HG03354 (cell line): ENCODE data around the gene PFKFB3.
"Not testable (repeated sequence)": the region's sequence is repeated elsewhere in the genome, so short reads cannot be mapped to it uniquely, and the experiment has no call there.

Experiments
- ATAC-seq: cut with Tn5 transposase; IDR thresholded peaks from one replicate; pipeline ENCODE4 v1.9.1; 2021; ENCODE audit warnings: mild to moderate bottlenecking; ENCODE audit not compliant: unreplicated experiment, poor library complexity, severe bottlenecking

The PFKFB3 gene

DNA sequence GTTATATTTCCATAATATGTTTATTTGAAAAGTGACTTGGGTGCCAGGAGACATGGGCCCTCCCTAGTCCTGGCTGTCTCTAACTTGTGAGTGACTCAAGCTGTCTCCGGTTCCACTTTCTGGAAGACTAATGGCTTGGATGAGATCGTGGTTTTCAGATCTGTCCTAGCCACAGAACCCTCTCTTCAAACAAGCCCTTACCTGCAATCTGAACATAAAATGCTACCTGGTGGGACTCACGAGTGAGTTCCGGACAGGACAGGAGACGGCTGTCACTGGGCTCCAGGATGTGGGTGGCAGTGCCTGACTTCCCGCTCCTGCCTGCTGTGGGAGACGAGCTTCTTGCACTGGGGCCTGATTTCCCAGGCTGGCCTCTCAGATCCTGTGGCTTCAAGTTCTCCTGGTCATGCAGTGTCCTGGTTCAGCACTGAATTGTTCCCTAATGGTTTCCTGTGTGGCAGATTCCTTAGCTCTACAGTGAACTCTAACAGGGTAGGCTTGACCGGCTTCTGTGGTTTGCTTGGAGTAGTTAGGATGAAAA lies 26.0 kb upstream of the PFKFB3 start:
- ATAC-seq = no peak

DNA sequence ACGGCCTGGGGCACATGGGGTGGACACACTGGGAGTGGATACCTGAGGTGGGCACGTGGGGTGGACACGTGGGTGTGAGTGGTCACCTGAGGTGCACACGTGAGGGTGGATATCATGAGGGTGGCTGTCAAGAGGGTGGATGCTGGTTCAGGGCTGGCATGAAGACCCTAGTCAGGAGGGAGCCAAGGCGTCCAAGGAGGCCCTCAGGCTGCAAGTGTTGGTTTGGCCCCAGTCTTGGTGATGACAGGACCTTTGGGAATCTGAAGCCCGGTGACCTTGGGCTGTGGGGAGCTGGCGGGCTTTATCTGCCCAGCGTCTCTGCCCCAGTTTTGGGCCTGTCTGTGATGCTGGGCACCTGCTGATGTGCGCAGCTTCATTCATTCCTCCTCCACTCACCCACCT lies 24.9 kb upstream of the PFKFB3 start:
- ATAC-seq = no peak

DNA sequence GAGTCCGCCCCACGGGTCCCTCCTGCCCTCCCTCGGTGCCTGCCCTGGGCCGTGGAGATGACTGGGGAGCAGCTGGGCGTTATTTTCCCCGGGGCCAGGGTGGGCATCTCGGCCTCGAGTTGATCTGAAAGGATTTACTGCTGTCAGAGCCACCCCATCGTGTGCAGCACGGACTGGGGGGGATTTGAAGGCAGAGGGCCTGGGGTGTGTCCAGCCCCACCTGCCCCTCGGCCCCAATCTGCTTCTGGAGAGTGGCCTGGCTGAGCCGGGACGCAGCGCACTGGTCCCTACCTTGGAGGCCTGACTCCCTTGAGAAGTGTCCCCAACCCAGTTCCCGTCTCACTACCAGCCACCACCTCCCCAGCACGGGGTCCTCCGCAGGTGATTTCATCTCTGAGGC lies 24.2 kb upstream of the PFKFB3 start:
- ATAC-seq = no peak

DNA sequence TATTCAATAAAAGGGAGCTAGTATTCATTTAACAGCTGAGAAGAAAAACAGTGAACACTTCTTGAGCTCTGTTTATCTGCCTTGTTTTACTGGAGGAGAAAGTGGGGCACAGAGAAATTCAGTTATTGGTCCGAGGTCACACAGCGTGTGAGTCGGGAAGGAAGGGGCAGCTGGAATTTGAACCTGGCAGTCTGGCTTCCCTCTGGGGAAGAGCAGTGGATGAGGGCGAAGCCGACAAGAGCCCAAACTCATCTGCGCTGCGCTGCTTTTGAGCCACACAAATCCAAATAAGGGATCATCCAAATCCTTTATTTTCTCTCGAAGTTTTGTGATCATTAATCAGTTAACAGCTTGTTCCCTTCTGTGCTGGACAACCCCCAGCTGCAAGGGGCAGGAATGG lies 23.7 kb upstream of the PFKFB3 start:
- ATAC-seq = no peak

DNA sequence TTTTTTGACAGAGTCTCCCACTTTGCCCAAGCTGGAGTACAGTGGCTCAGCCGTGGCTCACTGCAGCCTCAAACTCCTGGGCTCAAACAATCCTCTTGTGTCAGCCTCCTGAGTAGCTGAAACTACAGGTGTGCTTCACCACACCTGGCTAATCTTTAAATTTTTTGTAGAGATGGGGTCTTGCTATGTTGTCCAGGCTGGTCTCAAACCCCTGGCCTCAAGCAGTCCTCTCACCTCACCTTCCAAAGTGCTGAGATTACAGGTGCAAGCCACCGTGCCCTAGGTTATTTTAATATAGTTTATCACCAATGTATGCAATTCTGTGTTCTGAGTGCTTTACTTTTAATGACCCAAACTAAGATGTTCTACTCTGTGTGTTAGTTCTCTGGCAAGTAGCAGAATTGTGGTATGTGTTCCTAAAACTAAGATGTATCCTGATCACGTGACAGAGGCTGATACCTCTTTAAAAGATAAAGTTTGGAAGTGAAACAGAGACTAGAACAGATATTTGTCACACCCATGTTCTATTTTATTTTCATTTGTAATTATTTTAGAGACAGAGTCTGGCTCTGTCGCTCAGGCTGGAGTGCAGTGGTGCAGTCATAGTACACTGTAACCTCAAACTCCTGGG lies 22.1 kb upstream of the PFKFB3 start:
- ATAC-seq = no peak

DNA sequence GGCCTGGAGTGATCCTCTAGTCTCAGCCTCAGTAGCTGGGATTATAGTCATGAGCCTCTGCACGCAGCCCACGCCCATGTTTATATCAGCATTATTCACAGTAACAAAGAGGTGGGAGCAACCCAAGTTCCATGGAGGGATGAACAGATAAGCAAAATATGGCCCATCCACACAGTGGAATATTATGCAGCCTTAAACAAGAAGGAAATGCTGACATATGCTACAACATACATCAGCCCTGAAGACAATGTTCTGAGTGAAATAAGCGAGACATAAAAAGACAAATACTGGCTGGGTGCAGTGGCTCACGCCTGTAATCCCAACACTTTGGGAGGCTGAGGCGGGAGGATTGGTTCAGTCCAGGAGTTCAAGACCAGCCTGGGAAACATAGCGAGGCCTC lies 21.5 kb upstream of the PFKFB3 start:
- ATAC-seq = no peak

DNA sequence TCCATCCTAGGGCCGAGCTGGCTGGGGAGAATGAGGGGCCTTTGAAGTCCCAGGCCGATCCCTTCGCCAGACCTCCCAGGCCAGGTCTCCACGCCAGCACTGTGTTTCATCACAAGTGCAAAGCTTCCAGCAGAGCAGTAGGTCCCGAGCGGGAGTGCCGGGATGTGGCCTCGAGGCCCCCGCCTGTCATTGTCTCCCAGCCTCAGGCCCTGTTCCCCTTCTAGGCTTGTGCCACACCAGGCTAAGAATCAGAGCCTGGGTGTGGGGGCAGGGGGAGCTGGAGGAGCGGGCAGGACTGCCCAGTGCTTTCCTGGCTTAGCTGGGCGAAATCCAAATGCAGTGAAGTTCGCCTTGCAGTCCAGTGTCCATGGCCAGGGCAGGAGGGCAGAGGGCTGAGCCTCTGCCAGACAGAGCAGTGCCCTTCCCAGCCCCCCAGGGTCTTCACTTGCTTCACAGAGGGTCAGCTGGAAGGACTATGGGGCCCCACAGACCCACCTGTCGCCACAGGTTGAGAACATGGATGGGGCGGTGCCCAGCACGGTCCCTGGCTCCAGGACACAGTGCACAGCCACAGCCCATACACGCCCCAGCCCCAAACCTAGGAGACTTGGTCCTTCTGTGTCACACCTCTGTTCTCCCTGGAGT lies 20.2 kb upstream of the PFKFB3 start:
- no peak for ATAC-seq

DNA sequence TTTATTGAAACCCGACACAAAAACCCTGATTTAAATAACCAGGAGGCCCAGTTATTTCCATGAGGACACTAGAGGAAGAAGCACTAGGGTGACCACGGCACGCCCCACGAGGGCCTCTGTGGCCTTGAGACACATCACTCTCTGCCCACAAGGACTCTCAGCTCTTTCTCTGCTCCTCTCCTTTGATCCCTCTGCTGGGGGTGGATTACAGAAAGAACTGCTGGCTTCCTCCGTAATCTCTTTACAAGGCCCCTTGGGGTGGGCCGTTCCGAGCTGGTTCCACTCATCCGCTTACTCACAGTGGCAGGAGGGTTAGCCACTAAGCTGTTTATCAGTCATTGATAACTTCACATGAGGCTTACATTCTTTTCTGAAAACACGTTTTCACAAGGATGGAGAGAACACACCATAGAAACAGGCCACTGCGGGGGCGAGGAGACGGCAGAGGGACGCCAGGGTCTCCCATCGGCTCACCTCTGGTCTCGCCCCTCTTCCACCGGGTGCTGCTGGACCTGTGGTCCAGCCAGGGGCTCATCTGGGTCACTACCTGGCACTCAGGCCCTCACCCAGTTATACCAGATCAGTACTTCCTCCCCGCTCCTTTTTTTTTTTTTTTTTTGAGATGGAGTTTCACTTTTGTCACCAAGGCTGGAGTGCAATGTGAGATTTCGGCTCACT lies 17.6 kb upstream of the PFKFB3 start:
- ATAC-seq = no peak

DNA sequence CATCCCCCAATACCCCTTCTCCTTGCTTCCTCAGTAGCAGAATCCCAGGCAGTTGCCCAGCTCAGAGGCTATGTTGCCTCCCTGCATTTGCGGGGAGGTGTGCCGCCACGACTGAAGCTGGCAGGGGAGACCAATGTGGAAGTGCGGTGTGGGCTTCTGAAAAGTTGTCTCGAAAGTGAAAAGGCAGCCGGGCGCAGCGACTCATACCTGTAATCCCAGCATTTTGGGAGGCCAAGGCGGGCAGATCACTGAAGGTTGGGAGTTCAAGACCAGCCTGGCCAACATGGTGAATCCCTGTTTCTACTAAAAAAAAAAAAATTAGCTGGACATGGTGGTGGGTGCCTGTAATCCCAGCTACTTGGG lies 15.9 kb upstream of the PFKFB3 start:
- ATAC-seq = no peak

DNA sequence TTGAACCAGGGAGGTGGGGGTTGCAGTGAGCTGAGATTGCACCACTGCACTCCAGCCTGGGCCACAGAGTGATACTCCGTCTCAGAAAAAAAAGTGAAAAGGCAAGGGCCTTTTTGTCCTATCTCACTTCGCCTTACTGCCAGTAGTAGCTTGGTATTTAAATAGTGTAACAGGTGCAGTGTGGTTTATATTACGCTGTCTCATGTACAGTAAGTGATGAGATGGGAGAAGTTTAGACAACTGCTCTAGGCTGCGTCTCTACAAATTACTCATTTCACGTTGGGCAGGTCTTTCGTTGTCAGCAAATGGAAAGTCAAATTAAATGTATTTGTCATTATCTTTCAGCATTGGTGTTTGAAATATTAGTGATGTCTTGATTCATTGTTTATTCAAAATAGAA lies 15.5 kb upstream of the PFKFB3 start:
- ATAC-seq = no peak

DNA sequence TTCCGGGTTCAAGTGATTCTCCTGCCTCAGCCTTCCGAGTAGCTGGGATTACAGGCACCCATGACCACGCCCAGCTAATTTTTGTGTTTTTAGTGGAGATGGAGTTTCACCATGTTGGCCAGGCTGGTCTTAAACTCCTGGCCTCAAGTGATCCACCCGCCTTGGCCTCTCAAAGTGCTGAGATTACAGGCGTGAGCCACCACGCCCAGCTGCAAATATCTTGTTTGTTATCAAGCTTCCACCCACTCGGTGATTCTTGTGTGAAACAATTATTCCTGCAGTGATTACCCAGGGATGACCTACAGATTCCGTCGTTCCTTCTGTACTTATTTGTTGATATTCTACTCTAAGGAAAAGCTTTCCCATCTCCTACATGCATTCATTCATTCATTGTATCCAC lies 12.7 kb upstream of the PFKFB3 start:
- ATAC-seq = not testable (repeated sequence)

DNA sequence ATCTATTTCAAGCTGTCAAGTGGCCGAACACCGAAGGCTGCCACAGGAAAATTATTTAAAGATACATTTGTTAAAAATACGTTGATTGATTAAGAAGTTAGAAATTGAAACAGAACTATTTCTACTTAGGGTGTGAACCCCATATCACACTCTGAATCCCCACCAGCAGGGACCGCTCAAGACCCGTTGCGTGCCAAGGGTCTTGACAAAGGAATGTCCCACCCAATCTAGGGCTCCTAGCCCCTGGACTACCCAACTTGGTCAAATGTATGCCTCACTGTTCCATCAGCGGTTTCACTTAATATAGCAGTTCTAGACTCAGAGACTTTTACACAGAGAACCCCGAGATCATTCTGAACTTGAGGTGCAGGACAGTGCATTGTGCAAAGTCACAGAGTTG lies 11.6 kb upstream of the PFKFB3 start:
- ATAC-seq = no peak

DNA sequence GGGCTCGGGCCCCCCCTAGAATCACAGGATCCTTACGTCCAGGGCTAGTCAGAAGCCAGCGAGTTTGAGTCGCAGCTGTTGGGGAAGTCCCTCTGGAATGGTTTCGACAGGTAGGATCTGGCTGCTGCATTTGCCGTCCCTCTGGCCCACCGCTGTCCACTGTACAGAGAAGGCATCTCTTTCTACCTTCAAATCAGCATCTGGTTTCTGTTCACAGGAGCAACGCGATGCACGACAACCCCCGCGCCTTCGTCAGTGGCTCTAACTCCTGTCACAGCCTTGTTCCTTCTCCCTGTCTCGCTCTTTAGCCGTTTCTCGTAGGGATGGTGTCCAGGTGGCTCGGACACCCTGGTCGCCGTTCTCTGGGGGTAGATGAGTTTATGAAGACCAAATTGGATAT lies 11.2 kb upstream of the PFKFB3 start:
- ATAC-seq = no peak

DNA sequence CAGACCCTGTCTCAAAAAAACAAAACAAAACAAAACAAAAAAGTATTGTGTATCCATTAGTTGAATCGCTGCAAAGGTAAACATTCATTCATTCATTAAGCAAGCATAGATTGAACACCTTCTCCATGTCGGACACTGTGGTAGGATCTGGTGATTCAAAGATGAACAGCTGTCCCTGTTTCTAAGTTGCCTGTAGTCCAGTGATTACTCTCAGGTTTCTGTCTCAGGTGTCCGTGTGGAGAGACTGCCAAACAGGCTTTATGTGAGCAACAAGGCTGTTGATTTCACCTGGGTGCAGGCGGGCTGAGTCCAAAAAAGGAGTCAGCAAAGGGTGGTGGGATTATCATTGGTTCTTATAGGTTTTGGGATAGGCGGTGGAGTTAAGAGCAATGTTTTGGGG lies 9.4 kb upstream of the PFKFB3 start:
- ATAC-seq = not testable (repeated sequence)

DNA sequence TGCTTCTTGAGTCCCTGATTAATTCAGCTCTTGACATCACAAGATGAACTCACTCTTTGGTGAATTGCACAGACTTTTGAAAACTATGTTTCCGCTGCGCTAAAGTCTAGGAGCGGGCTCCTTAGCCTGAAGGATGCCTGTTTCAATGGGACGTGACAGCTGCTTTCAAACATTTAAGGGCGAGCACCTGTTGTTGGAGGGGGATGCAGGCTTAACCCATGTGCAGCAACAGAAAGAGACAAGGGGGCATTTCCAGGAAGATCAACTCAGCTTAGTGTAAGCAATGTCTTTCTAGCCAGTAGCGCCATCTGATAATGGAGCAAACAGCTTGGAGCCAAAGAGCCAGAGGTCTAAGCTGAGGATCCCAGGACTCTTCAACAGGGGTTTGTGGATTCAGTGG lies 8.4 kb upstream of the PFKFB3 start:
- no peak for ATAC-seq

DNA sequence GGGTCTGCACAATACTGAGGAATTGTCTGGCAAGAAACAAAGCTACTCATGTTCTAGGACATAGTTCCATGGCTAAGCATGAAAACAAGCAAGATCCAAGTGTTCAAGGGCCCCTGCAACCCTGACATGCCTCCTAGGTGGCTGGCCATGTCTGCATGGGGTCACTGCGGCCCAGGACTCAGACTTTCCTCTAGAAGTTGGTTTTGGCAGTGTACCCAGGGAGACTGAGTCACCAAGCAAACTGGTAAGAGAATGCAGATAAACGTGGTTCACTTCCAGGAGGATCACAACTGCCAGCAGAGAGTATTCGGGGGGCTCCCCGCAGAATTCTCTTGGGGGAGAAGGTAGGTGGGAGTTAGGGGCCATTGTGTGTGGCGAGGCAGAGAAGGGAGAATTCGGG lies 7.4 kb upstream of the PFKFB3 start:
- no peak for ATAC-seq

DNA sequence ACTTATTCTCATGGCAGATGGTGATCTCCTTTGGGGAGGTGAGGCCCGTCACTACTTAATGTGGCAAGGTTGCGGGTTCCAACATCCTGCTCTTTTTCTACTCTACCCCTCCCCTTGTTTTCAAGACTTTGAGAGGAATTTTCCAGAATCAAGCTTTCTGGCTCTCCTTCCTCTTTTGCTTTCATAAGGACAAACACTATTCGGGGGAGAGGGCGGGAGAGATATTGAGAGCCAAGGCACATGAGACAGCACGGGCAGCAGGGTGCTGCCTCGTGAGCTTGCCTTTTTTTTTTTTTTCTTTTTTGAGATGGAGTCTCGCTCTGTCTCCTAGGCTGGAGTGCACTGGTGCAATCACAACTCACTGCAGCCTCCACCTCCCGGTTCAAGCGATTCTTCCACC lies 6.9 kb upstream of the PFKFB3 start:
- no peak for ATAC-seq

DNA sequence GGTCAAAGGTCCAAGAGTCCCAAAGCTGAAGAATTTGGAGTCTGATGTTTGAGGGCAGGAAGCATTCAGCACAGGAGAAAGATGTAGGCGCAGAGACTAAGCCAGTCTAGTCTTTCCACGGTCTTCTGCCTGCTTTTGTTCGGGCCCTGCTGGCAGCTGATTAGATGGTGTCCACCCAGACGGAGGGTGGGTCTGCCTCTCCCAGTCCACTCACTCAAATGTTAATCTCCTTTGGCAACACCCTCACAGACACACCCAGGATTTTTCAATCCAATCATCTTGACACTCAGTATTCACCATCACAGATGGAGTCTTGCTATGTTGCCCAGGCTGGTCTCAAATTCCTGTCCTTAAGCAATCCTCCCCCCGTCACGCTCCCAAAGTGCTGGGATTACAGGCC lies 6.2 kb upstream of the PFKFB3 start:
- ATAC-seq = not testable (repeated sequence)

DNA sequence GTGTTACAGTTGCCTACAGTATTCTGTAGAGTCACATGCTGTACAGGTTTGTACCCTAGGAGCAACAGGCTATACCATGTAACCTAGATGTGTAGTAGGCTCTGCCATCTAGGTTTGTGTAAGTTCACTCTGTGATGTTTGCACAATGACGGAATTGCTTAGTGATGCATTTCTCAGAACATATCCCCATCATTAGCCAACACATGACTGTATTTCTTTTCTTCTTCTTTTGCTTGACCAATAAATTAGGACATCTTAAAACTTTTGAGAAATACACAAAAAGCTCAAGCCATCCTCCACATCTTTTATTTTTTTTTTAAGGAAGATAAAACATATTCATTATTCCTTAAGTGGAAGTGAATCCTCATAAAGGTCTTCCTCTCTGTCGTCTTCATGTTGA lies 5.4 kb upstream of the PFKFB3 start:
- no peak for ATAC-seq

DNA sequence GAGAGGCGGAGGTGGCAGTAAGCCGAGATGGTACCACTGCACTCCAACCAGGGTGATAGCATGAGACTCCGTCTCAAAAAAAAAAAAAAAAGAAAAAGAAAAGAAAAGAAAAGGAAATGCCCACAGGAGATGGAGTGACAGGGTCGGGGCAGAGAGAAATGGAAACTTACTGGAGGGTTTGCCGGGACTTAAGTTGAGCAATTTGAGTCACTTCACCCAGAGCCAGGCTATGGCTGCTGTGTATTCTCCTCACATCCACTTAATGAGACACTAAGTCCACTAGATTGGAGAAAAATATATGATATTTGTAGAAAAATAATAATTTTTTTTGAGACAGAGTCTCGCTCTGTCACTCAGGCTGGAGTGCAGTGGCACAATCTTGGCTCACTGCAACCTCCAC lies 4.6 kb upstream of the PFKFB3 start:
- ATAC-seq = no peak

DNA sequence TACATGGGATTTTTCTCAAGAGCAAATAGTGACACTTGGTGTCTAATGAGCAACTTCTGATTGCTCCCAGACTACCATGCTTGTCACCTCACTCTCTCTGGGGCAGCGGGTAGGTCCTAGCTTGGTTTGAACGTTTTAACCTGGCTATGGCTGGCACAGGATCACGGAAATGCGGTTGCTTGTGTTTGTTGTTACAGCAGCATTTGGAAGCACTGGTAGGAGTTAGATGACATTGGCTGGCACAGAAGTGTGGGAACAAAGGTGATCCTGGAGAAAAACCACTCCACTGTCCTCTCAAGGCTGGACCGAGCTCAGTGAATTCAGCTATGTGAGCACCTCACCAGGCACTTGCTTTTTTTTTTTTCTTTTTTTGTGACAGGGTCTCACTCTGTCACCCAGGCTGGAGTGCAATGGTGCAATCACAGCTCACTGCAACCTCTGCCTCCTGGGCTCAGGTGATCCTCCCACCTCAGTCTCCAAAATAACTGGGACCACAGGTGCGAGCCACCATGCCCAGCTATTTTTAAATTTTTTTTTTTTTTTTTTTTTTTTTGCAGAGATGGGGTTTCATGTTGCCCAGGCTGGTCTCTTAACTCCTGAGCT lies 3.5 kb upstream of the PFKFB3 start:
- ATAC-seq = no peak
